Endothelial cell of umbilical vein (primary cell): Measurements from ENCODE around the gene MAL. TPM values are rescaled to one million over a fixed set of nuclear protein-coding genes. Genes with fewer than 3 reads are reported as not detected.

Experiments
- BruUV-seq: library from RNA; stranded (reverse); fragments of 400-500 nt; replicated peaks from 2 replicates; lab custom pipeline; 2021; lab: Mats Ljungman, UMichigan
- CTCF ChIA-PET: fragments of 300-600, 350-600 bp; sonication (Branson Sonifier 250); formaldehyde crosslinking; loops from one replicate; lab custom pipeline; 2021; ENCODE audit warnings: antibody characterized with exemption, inconsistent platforms; lab: Charles Lee
- POLR2A ChIA-PET: fragments of 300-600, 350-600 bp; sonication (Branson Sonifier 250); formaldehyde crosslinking; loops from one replicate; lab custom pipeline; 2021; ENCODE audit warnings: antibody characterized with exemption, inconsistent platforms; lab: Charles Lee
- DNase-seq: peaks from one replicate; pipeline ENCODE4 v3.0.0-alpha.2; 2011; ENCODE audit warnings: low read depth, low spot score
- FAIRE-seq: peaks from 2 replicates; lab custom pipeline; 2011; peaks lifted over from hg19 to GRCh38; lab: Jason Lieb, UNC
- H2AFZ ChIP-seq: 2 replicates; pipeline ENCODE4 v1.6.0; 2012; ENCODE audit warnings: low read depth, low read length, control low read depth, inconsistent platforms
- H3K27ac ChIP-seq: 2 replicates; pipeline ENCODE4 v1.5.1; 2011; ENCODE audit warnings: low read depth, mild to moderate bottlenecking, control low read depth, low read length, moderate library complexity; ENCODE audit not compliant: insufficient read depth
- H3K27me3 ChIP-seq, 2 experiments: 2 replicates each; pipeline versions ENCODE4 v1.6.0 to v1.6.1; 2011; ENCODE audit warnings: low read length in 2 of 2, mixed read lengths in 1 of 2; ENCODE audit not compliant: control insufficient read depth in 2 of 2, insufficient read depth in 2 of 2
- H3K36me3 ChIP-seq, 2 experiments: 2 replicates in 1 of 2; 3 replicates in 1 of 2; pipeline ENCODE4 v1.5.1; 2011; ENCODE audit warnings: low read length in 2 of 2, mild to moderate bottlenecking in 1 of 2, moderate library complexity in 1 of 2; ENCODE audit not compliant: control insufficient read depth in 2 of 2, insufficient read depth in 2 of 2; ENCODE audit errors: extremely low read depth in 1 of 2
- H3K4me1 ChIP-seq: 3 replicates; pipeline ENCODE4 v1.5.1; 2011; ENCODE audit warnings: mild to moderate bottlenecking, low read length; ENCODE audit not compliant: control insufficient read depth, insufficient read depth; ENCODE audit errors: extremely low read depth
- H3K4me2 ChIP-seq: 2 replicates; pipeline ENCODE4 v1.6.1; 2011; ENCODE audit warnings: low read length, control low read depth, mixed read lengths; ENCODE audit not compliant: insufficient read depth
- H3K4me3 ChIP-seq, 3 experiments: fragments of 200-600 bp in 1 of 3; sonication (generic), shearing (Covaris generic) in 1 of 3; replicated peaks in 1 of 3; 2 replicates each; pipeline ENCODE4 v1.5.1; 2011 to 2016; ENCODE audit warnings: control low read depth in 3 of 3, low read length in 3 of 3, mild to moderate bottlenecking in 2 of 3, inconsistent platforms in 1 of 3, low read depth in 1 of 3, moderate library complexity in 1 of 3; ENCODE audit not compliant: insufficient read depth in 1 of 3
- H3K79me2 ChIP-seq: 2 replicates; pipeline ENCODE4 v1.6.0; 2012; ENCODE audit warnings: low read length, inconsistent platforms; ENCODE audit not compliant: control insufficient read depth, insufficient read depth
- H3K9ac ChIP-seq: replicated peaks from 2 replicates; pipeline ENCODE3; 2011; ENCODE audit warnings: low read length, control low read depth; ENCODE audit not compliant: insufficient read depth; ENCODE audit errors: extremely low read depth
- H3K9me1 ChIP-seq: replicated peaks from 3 replicates; pipeline ENCODE4 v1.6.0; 2011; ENCODE audit warnings: mild to moderate bottlenecking, low read length; ENCODE audit not compliant: control insufficient read depth, insufficient read depth; ENCODE audit errors: extremely low read depth
- H3K9me3 ChIP-seq: replicated peaks from 2 replicates; pipeline ENCODE4 v1.5.1; 2012; ENCODE audit warnings: low read length, inconsistent platforms; ENCODE audit not compliant: control insufficient read depth, insufficient read depth
- H4K20me1 ChIP-seq: replicated peaks from 2 replicates; pipeline ENCODE3; 2011; ENCODE audit warnings: mild to moderate bottlenecking, low read length; ENCODE audit not compliant: control insufficient read depth, insufficient read depth; ENCODE audit errors: extremely low read depth
- CTCF ChIP-seq, 2 donors: IDR thresholded peaks; 1 replicate in 1 of 2; 2 replicates in 1 of 2; pipeline ENCODE4 v1.5.1; 2011; ENCODE audit warnings: low read length in 2 of 2, mild to moderate bottlenecking in 2 of 2, moderate library complexity in 2 of 2, control low read depth in 1 of 2, inconsistent platforms in 1 of 2, low read depth in 1 of 2; ENCODE audit not compliant: insufficient read depth in 1 of 2; ENCODE audit errors: extremely low read depth in 1 of 2
- EZH2 ChIP-seq: IDR thresholded peaks from 2 replicates; pipeline ENCODE4 v1.6.1; 2012; ENCODE audit warnings: borderline replicate concordance, low read depth, mild to moderate bottlenecking, moderate library complexity, low read length, inconsistent platforms; ENCODE audit not compliant: severe bottlenecking
- FOS ChIP-seq: IDR thresholded peaks from 2 replicates; pipeline ENCODE4 v1.6.1; 2011; ENCODE audit warnings: mild to moderate bottlenecking, low read length, moderate library complexity, borderline replicate concordance; ENCODE audit not compliant: insufficient read depth
- GATA2 ChIP-seq: IDR thresholded peaks from 2 replicates; pipeline ENCODE4 v1.7.0; 2011; ENCODE audit warnings: low read depth, mild to moderate bottlenecking, moderate library complexity, mixed read lengths, low read length; ENCODE audit not compliant: insufficient read length, insufficient read depth
- JUN ChIP-seq: IDR thresholded peaks from 2 replicates; pipeline ENCODE4 v1.6.1; 2011; ENCODE audit warnings: borderline replicate concordance, low read depth; ENCODE audit not compliant: insufficient read length, insufficient read depth
- MAX ChIP-seq: IDR thresholded peaks from 2 replicates; pipeline ENCODE4 v1.6.1; 2011; ENCODE audit not compliant: insufficient read depth, insufficient read length
- MYC ChIP-seq: IDR thresholded peaks from one replicate; pipeline ENCODE4 v1.6.1; 2011; ENCODE audit warnings: mild to moderate bottlenecking, low read depth, low read length
- POLR2A ChIP-seq: IDR thresholded peaks from 2 replicates; pipeline ENCODE4 v1.6.1; 2012; ENCODE audit warnings: low read depth, mild to moderate bottlenecking, control low read depth, low read length
- POLR2AphosphoS5 ChIP-seq: IDR thresholded peaks from 2 replicates; pipeline ENCODE4 v1.6.1; 2012; ENCODE audit warnings: low read depth, mild to moderate bottlenecking, control low read depth, low read length, moderate library complexity; ENCODE audit not compliant: insufficient read depth
- dilution Hi-C: fragments of 300-500 bp; cut with MboI; formaldehyde crosslinking; loops from one replicate; pipeline ENCODE4 v1.15.0; 2019; ENCODE audit warnings: low sequenced_read_pairs; ENCODE audit not compliant: extremely low pct_ligation_motif_present
- intact Hi-C: fragments of 100-400 bp; cut with micrococcal nuclease; formaldehyde crosslinking; loops from one replicate; pipeline ENCODE4 v1.10.0; 2022
- polyA plus RNA-seq, 4 experiments: library from polyadenylated mRNA; depleted of rRNA in 3 of 4; stranded (reverse) in 3 of 4; unstranded in 1 of 4; fragments of >200 nt; gene quantifications; 2 replicates each; pipeline versions ENCODE4 v1.2.1 to v1.2.3, GENCODE V29; 2011 to 2012; ENCODE audit warnings: missing spikeins in 1 of 4
- total RNA-seq: library from RNA; stranded (reverse); gene quantifications from 2 replicates; pipeline ENCODE4 v1.2.3, GENCODE V29; 2021

MAL gene
- total and polyA plus RNA-seq, 2 donors (not counting 3 experiments of a cell fraction or from before 2014, with no cell fraction given) = not detected

- Histone ChIP-seq H3K9me1 (no peaks in the 10 kb centered on the region), H3K4me3 (no peak overlapping the region), H3K27ac (no peak overlapping the region), H3K4me1 (no peaks in the 10 kb centered on the region), H2AFZ (no peak overlapping the region), H3K79me2 (no peaks in the 10 kb centered on the region), H4K20me1 (no peaks in the 10 kb centered on the region), H3K36me3 (no peaks in the 10 kb centered on the region), H3K9me3 (no peaks in the 10 kb centered on the region), H3K9ac (no peak overlapping the region), H3K27me3 (peaks cover 9 to 16% of the 10 kb centered on the region in 2 experiments), H3K4me2 (no peak overlapping the region)
- dilution Hi-C loops (no loop called here), intact Hi-C loops (loop anchor here (5.0 kb wide), 1 partner anchor 88 kb away; the partner anchor contains the start of gene ZNF2)
- TF ChIP-seq GATA2 = no peak
- no peak for TF ChIP-seq CTCF (IDR thresholded peaks at IDR 0.05; ENCODE audit: extremely low read depth in 1 of 2, insufficient read depth in 1 of 2, low read depth in 1 of 2, low read length in 2 of 2)
- TF ChIP-seq JUN = no peak
- no peak for TF ChIP-seq FOS
- TF ChIP-seq POLR2A = no peak
- no peak for TF ChIP-seq EZH2
- TF ChIP-seq MAX = no peak
- TF ChIP-seq MYC = no peak
- TF ChIP-seq POLR2AphosphoS5 = no peak
- ChIA-PET CTCF (interaction anchor here (0.7 to 3.0 kb wide), 14 partner anchors 8 to 122 kb away, joined by 3 to 13 read pairs (median 6); partner anchors contain the start of gene MRPS5), POLR2A (no interaction called here)
- no peak for DNase-seq
- BruUV-seq = no TSS peak
- no peak for FAIRE-seq
These were observed 53.7 kb downstream of the MAL start for GRCh38 chr2:95079199-95079683.
